ENCODE measurements around the gene LEFTY1.
"Not testable (repeated sequence)": the region's sequence is repeated elsewhere in the genome, so short reads cannot be mapped to it uniquely, and the experiment has no call there.

Gene LEFTY1

GRCh38 chr1:225887554-225888288, 1.2 kb downstream of the LEFTY1 start:
- DNase-seq = not testable (repeated sequence)

DNA sequence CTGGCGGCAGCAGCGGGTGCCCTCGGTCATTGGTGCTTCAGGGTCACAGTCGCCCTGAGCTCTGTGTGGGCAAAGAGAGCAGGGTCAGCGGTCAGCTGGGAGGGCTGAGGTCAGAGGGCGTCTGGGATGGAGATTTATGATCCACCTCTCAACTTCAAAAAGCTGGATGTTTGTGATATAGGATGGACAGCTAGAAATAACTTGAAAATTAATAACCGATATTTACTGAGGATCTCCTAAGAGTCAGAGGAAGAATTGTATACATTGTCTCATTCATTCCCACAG, 2.0 kb downstream of the LEFTY1 start:
- DNase-seq = no peak

GRCh38 chr1:225886159-225887029, 2.6 kb downstream of the LEFTY1 start:
- DNase-seq = no peak

DNA sequence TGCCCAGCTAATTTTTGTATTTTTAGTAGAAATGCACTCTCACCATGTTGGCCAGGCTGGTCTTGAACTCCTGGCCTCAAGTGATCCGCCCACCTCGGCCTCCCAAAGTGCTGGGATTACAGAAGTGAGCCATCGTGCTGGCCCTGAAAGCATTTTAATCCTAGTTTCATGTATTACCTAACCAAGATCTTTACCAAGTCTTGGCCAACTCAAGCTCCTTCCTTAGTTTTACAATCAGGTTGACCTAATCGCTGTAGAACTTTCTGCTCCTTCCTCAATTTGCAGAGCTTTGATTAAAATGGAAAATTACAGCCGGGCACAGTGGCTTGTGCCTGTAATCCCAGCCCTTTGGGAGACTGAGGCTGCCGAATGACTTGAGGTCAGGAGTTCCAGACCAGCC, 3.6 kb downstream of the LEFTY1 start:
- peak; percentile 22 to 69 (median 54) for DNase-seq

GRCh38 chr1:225883616-225884265, 5.2 kb downstream of the LEFTY1 start:
- DNase-seq = no peak

- DNase-seq = peak; percentile 37 to 68 (median 55)
Observed at GRCh38 chr1:225882694-225883615, 6.0 kb downstream of the LEFTY1 start.

- DNase-seq = peak; percentile 93 to 97 (median 94)
Observed at GRCh38 chr1:225881959-225882693, 6.8 kb downstream of the LEFTY1 start, which contains the start of gene TMEM63A. TMEM63A (minus strand) TSS chr1:225882380; CDS start chr1:225877580, 4,800 bp downstream.

GRCh38 chr1:225881081-225881958, 7.6 kb downstream of the LEFTY1 start:
- DNase-seq = peak; percentile 56 to 82 (median 70)

DNA sequence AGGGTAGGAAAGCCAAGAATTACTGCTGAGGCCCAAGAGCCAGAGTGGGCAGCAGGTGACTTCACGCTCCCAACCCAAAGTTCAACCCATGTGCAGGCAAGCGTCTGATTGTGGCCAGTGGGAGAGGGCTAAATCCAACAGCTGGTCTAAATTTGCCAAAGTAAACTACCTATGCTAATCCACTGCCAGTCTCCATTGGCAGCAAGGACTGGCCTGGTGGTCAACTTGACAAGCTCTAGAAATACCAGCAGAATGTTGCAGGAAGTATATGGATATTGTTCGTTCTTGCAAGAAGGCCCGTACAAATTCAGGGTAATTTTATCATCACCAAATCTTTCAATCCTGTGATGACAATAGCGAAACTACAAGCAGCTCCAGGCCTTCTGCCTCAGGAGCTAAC, 8.3 kb downstream of the LEFTY1 start:
- DNase-seq = no peak

- DNase-seq = peak in 1 of 4 experiments; percentile 26
Observed at GRCh38 chr1:225880222-225880588, 8.7 kb downstream of the LEFTY1 start.

DNA sequence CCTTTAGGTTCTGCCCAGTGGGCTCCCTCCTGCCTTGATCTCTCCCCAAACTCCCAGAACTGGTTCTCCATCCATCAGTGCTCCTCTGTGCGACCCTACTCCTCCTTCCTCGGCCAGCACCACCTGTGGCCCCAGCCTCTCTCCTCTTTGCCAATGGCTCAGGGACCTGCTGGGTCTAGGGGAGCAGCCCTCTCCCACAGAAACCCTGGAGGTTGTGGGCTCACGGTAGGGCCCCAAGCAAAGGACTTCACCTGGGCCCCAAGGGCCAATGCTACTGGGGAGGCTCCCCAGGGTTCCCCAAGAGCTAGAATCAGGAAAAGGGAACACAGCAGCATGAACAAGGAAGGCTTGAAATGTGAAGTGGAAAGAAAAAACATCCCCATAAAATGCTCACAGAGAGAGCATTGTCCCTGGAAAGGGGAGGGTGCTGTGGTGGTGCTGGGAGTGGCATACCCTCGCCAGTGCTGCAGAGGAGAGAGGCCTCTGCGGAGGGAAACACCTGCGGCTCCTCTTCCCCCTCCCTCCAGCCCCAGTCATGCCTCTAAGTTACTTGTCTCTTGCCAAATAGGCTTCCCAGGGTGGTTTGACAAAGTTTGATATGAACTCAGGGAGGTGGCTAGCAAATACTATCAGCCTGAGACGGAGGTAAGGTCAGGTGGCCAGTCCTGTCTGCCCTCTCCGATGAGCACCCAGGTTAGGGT, 9.3 kb downstream of the LEFTY1 start:
- peak in 3 of 4 experiments; percentile 8 to 29 (median 22) for DNase-seq

GRCh38 chr1:225878282-225878681, 10.7 kb downstream of the LEFTY1 start:
- no peak for DNase-seq

DNA sequence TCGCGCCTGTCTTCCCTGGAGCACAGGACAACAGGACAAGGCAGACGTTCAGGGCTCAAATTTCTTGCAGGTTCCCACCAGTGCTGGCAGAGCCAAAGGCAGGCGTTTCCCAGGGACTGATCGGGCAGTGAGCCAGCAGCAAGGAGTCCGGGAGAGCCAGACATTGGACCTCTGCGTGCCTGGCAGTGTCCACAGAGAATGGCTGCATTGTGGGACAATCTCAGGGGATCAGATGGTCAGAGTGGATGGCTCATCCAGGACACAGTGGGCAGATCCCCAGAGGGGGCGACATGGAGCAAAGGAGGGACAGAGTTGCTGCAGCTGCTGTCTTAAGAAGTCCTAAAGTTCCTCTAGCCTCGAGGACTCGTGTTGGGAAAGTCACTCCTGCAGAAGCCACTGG, 11.4 kb downstream of the LEFTY1 start:
- peak; percentile 68 to 81 (median 70) for DNase-seq

DNA sequence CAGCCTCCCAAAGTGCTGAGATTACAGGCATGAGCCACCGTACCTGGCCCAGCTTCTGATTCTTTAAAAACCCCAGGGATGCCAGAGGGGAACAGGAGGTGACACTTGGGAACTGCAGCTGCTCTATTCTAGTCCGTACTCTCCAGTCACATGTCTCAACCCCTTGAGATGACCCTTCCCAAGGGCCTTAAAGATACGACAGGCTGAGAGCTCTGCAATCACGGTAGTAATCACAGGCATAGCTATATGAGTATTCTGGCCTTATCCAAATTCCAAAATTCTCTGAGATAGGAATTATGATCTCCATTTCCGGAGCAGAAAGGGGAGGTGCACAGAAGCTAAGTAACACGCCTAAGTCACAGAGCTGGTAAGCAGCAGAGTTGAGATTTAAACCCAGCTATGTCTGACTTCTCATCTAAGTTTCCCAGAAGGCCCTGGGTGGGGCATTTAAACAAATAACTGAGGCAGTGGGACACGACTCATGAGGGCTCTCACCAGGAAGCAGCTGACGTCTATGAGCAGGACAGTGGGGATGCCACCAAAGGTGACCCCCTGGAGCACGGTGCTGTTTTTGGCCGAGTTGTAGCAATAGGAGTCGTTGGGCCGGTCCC, 11.9 kb downstream of the LEFTY1 start:
- DNase-seq = no peak

DNA sequence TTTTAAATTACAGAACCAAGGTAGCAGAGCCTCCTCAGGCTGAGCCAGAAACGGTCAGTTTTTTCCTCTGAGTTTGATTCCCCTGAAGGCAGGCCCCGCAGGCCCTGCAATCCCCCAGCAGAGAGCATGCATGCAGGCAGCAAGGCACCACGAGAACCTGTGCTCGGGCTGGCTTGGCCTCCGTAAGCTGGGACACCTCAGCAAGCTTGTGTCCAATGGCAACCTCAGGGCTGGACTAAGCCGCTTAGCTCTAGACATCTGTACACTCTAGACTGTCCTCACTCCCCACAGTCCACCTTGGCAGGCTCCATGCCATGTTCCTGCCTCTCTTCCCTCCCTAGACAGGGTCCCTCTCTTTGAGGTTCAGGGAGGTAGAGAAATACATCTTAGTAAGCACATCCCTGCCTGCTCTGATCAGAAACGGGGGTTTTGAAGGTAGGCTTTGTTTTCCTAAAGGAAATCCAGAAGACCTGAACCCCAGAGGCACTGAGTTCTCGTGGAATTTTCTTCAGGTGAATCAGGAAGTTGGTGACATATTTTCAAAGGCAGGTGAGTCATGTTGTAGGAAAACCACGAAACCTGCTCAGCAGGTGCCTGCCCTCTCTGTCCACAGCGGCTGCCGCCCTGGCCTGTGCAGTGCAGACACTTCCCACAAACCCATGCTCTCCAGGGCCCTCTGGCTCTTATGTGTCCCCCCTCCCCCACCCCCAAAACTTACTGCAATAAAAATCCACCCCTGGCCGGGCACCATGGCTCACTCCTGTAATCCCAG, 13.7 kb downstream of the LEFTY1 start:
- DNase-seq = no peak

DNA sequence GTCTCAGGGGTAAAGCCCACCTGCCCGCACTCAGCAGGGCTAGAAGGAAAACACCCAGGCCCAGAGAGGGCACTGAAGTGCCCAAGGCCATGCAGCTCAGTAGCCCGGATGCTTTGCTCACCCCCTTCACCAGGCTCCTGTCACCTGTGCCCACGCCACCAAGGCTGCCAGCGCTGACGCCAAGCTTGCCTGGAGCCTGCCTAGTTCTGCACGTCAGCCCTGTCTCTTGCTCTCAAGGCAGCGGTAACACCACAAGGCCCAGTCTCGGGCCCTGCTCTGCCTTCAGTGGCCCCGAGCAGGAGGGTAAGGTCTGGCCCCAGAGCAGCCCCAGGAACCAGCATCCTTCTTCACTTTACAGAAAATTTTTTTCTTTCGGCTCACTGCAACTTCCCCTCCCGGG, 14.5 kb downstream of the LEFTY1 start:
- no peak for DNase-seq

DNA sequence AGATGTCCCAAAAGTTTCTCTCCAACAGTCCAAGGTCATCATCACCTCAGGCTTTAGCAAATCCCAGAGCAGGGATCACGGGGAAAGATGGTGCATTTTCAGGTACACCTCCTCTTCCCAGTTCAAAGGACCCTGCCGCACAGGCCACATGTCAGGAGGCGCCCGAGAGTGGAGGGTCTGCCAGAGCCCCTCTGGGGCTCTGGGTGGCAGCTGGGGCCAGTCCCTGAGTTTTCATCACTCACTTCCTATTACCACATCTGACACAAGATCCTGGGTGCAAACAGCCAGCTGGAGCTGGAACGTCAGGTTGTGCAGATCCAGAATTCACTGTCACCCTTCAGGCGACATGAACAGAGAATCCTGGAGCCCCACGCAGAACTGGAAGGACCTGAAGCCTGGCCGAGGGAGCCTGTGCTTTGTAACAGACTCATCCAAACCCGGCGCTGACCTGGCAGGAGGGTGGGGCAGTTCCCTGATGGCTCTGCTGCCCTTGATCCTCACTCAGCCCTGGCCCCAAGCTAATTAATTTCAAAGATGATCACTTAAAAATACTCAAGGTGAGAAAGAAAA, 15.6 kb downstream of the LEFTY1 start:
- no peak for DNase-seq

DNA sequence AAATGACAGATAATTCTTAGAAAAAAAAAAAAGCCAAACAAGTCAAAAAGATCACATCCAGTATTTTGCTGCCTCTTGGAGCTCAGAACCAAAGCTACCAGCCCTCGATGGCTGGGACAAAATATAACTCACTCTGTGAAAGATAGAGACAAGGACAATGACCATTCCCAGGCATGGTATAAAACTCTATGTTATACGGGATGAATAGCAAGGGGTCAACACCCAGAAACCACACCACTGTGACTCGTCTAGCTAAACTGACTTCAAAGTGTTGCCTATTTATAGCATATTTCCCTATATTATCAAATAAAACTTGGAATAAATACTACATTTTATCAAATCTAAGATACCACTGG, 16.9 kb downstream of the LEFTY1 start:
- no peak for DNase-seq
